Right renal cortex interstitium (tissue), 3 donors: Measurements from ENCODE around the gene KAZN. TPM values are rescaled to one million over a fixed set of nuclear protein-coding genes. Genes with fewer than 3 reads are reported as not detected.
"Not testable (repeated sequence)": the region's sequence is repeated elsewhere in the genome, so short reads cannot be mapped to it uniquely, and the experiment has no call there.

ENCODE experiments used
- DNase-seq, 3 donors: peaks; one replicate each; pipeline ENCODE4 v3.0.0-alpha.2; 2013; ENCODE audit warnings: low read depth in 3 of 3, low spot score in 2 of 3
- polyA plus RNA-seq, 3 donors: library from polyadenylated mRNA; unstranded; fragments of 120-200 nt; gene quantifications; one replicate each; pipeline ENCODE4 v1.2.1, GENCODE V29; 2013; ENCODE audit not compliant: insufficient read length in 3 of 3

KAZN gene
- polyA plus RNA-seq, 3 donors = 31.1 to 37.0 (median 31.5) TPM

- DNase-seq = no peak
Observed at GRCh38 chr1:15113146-15113545, 514.7 kb downstream of the KAZN start.

GRCh38 chr1:15114884-15115283 lies 516.4 kb downstream of the KAZN start:
- DNase-seq = no peak

- DNase-seq = no peak
Observed at GRCh38 chr1:15115542-15116330, 517.3 kb downstream of the KAZN start.

GRCh38 chr1:15116966-15117365 lies 518.5 kb downstream of the KAZN start:
- DNase-seq = no peak

- no peak for DNase-seq
Observed at GRCh38 chr1:15117671-15118325, 519.3 kb downstream of the KAZN start.

GRCh38 chr1:15118579-15118978 lies 520.1 kb downstream of the KAZN start:
- DNase-seq = no peak

- DNase-seq = no peak
Observed at GRCh38 chr1:15120251-15120945, 521.9 kb downstream of the KAZN start.

- no peak for DNase-seq
Observed at GRCh38 chr1:15122331-15122730, 523.8 kb downstream of the KAZN start.

- no peak for DNase-seq
Observed at GRCh38 chr1:15123270-15123669, 524.8 kb downstream of the KAZN start.

- DNase-seq = no peak
Observed at GRCh38 chr1:15123925-15124324, 525.4 kb downstream of the KAZN start.

- DNase-seq = no peak
Observed at GRCh38 chr1:15124362-15125100, 526.0 kb downstream of the KAZN start.

GRCh38 chr1:15125101-15125745 lies 526.7 kb downstream of the KAZN start:
- DNase-seq = no peak

GRCh38 chr1:15128077-15128476 lies 529.6 kb downstream of the KAZN start:
- no peak for DNase-seq

- DNase-seq = peak; percentile 40 to 58 (median 41)
Observed at GRCh38 chr1:15128520-15129313, 530.2 kb downstream of the KAZN start.

- DNase-seq = no peak
Observed at GRCh38 chr1:15129944-15130343, 531.5 kb downstream of the KAZN start.

- DNase-seq = no peak
Observed at GRCh38 chr1:15130607-15131006, 532.1 kb downstream of the KAZN start.

GRCh38 chr1:15132965-15133364 lies 534.5 kb downstream of the KAZN start:
- no peak for DNase-seq

- DNase-seq = no peak
Observed at GRCh38 chr1:15134285-15134684, 535.8 kb downstream of the KAZN start.

- DNase-seq = not testable (repeated sequence)
Observed at GRCh38 chr1:15135604-15136003, 537.1 kb downstream of the KAZN start.

- no peak for DNase-seq
Observed at GRCh38 chr1:15137809-15138208, 539.3 kb downstream of the KAZN start.
